HG02870 (cell line): ENCODE results near the gene MFSD6L.

Experiments
- ATAC-seq: cut with Tn5 transposase; IDR thresholded peaks from one replicate; pipeline ENCODE4 v1.9.1; 2021; ENCODE audit warnings: mild to moderate bottlenecking, moderate library complexity; ENCODE audit not compliant: unreplicated experiment

The MFSD6L gene

GRCh38 chr17:8794636-8795035 is 4.5 kb downstream of the MFSD6L start:
- ATAC-seq, result no peak

GRCh38 chr17:8793649-8794048 is 5.5 kb downstream of the MFSD6L start:
- no peak for ATAC-seq

- ATAC-seq, result no peak
Measured at GRCh38 chr17:8792646-8793045, 6.5 kb downstream of the MFSD6L start.

- no peak for ATAC-seq
Measured at GRCh38 chr17:8791910-8792270, 7.3 kb downstream of the MFSD6L start.

GRCh38 chr17:8791248-8791909 is 7.8 kb downstream of the MFSD6L start:
- ATAC-seq, result no peak

GRCh38 chr17:8789743-8790142 is 9.4 kb downstream of the MFSD6L start:
- no peak for ATAC-seq

GRCh38 chr17:8788998-8789397 is 10.2 kb downstream of the MFSD6L start:
- no peak for ATAC-seq

- ATAC-seq, result no peak
Measured at GRCh38 chr17:8785547-8786413, 13.4 kb downstream of the MFSD6L start.

- ATAC-seq, result no peak
Measured at GRCh38 chr17:8782176-8782575, 17.0 kb downstream of the MFSD6L start.

- no peak for ATAC-seq
Measured at GRCh38 chr17:8781776-8782175, 17.4 kb downstream of the MFSD6L start.

GRCh38 chr17:8776881-8777280 is 22.3 kb downstream of the MFSD6L start:
- no peak for ATAC-seq

GRCh38 chr17:8776248-8776647 is 22.9 kb downstream of the MFSD6L start:
- no peak for ATAC-seq

GRCh38 chr17:8766731-8767130 is 32.4 kb downstream of the MFSD6L start:
- no peak for ATAC-seq

- ATAC-seq, result no peak
Measured at GRCh38 chr17:8762012-8762411, 37.2 kb downstream of the MFSD6L start.

GRCh38 chr17:8758137-8758596 is 41.0 kb downstream of the MFSD6L start, which contains the start of gene SPDYE4:
TSS of gene SPDYE4 (minus strand) at chr17:8758546. CDS start at chr17:8758382, 164 bp downstream.
- ATAC-seq, result no peak

- ATAC-seq, result no peak
Measured at GRCh38 chr17:8757189-8757588, 42.0 kb downstream of the MFSD6L start.

- ATAC-seq, result no peak
Measured at GRCh38 chr17:8755590-8756255, 43.4 kb downstream of the MFSD6L start.

GRCh38 chr17:8754890-8755289 is 44.3 kb downstream of the MFSD6L start:
- no peak for ATAC-seq

- no peak for ATAC-seq
Measured at GRCh38 chr17:8753976-8754440, 45.2 kb downstream of the MFSD6L start.

- no peak for ATAC-seq
Measured at GRCh38 chr17:8753136-8753975, 45.8 kb downstream of the MFSD6L start.

GRCh38 chr17:8749616-8750015 is 49.5 kb downstream of the MFSD6L start:
- no peak for ATAC-seq
